Measurements from ENCODE around the gene NKAIN1. TPM values are rescaled to one million over a fixed set of nuclear protein-coding genes. Genes with fewer than 3 reads are reported as not detected.

Gene NKAIN1
- total RNA-seq, 4 donors from 2014 or later: not detected

DNA sequence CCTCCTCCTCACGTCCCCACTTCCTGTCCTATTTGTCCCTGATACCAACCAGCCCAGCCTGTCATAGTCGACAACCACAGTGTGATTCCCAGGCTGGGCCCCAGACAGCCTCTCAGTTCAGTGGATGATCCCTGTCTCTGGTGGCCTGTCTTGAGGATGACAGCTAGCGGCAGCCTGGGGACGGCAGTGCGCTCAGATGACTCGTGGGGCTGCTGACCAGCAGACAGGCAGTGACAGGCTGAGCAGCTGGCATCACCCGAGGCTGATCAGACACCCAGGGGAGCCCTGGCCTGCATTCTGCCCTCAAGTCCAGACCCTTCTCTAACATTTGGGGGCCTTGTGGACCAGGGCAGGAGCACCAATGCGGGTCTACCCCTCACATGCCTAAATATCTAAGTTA, 21.0 kb downstream of the NKAIN1 start:
- TF ChIP-seq POLR2A (IDR thresholded peaks at IDR 0.05) (no peak), CTCF (IDR thresholded peaks at IDR 0.05) (no peak), EP300 (IDR thresholded peaks at IDR 0.05) (no peak)
- Histone ChIP-seq H3K27ac (no peak overlapping the region), H3K9me3 (no peaks in the 10 kb centered on the region), H3K36me3 (no peaks in the 10 kb centered on the region), H3K4me1 (no peaks in the 10 kb centered on the region), H3K4me3 (no peak overlapping the region), H3K27me3 (peaks cover 0 to 3% of the 10 kb centered on the region in 2 donors)
- 71 to 82% methylated on average over 7 to 8 of the region's 8 CpGs for WGBS, 2 donors
- no peak for DNase-seq (ENCODE audit: low spot score in 2 of 2)

DNA sequence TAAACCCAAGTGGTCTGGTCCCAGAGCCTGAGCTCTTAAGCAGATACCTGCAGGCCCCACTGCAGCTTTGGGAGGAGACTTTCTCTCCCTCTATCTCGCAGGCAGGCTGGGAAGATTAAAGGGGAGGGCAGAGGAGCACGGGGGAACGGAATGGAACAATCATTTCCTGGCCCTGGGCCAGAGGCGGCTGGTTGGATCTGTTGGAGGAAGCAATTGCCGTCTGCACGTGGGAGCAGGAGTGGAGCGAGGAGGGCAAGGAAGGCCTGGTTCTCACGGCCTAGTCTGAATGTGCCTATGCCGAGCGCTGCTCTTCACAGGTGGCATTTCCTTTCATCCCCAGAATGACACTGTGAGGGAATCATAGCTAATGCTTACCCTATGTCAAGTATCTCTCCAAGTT, 23.7 kb downstream of the NKAIN1 start:
- Histone ChIP-seq H3K9me3 (peaks cover 0 to 15% (median 0%) of the 10 kb centered on the region in 4 donors), H3K36me3 (no peaks in the 10 kb centered on the region), H3K4me1 (no peaks in the 10 kb centered on the region), H3K27me3 (peaks cover 0 to 3% of the 10 kb centered on the region in 2 donors), H3K27ac (no peak overlapping the region), H3K4me3 (no peak overlapping the region)
- peak in 1 of 2 donors; percentile 9 for DNase-seq (ENCODE audit: low spot score in 2 of 2)
- no peak for TF ChIP-seq EP300 (IDR thresholded peaks at IDR 0.05)
- TF ChIP-seq CTCF (IDR thresholded peaks at IDR 0.05): no peak
- TF ChIP-seq POLR2A (IDR thresholded peaks at IDR 0.05): no peak
- 17 to 21% methylated on average over 10 of the region's 10 CpGs for WGBS, 2 donors

GRCh38 chr1:31215065-31215570, 24.6 kb downstream of the NKAIN1 start:
- peaks cover 0 to 18% (median 0%) of the 10 kb centered on the region in 4 donors for H3K9me3 ChIP-seq
- H3K4me3 ChIP-seq: no peak overlapping the region
- TF ChIP-seq POLR2A (IDR thresholded peaks at IDR 0.05): no peak
- TF ChIP-seq CTCF (IDR thresholded peaks at IDR 0.05): no peak
- TF ChIP-seq EP300 (IDR thresholded peaks at IDR 0.05): no peak
- 62 to 68% methylated on average over 11 of the region's 11 CpGs for WGBS, 2 donors
- H3K36me3 ChIP-seq: no peaks in the 10 kb centered on the region
- no peak overlapping the region for H3K27ac ChIP-seq
- H3K4me1 ChIP-seq: no peaks in the 10 kb centered on the region
- no peak for DNase-seq (ENCODE audit: low spot score in 2 of 2)
- H3K27me3 ChIP-seq: peaks cover 0 to 3% of the 10 kb centered on the region in 2 donors

DNA sequence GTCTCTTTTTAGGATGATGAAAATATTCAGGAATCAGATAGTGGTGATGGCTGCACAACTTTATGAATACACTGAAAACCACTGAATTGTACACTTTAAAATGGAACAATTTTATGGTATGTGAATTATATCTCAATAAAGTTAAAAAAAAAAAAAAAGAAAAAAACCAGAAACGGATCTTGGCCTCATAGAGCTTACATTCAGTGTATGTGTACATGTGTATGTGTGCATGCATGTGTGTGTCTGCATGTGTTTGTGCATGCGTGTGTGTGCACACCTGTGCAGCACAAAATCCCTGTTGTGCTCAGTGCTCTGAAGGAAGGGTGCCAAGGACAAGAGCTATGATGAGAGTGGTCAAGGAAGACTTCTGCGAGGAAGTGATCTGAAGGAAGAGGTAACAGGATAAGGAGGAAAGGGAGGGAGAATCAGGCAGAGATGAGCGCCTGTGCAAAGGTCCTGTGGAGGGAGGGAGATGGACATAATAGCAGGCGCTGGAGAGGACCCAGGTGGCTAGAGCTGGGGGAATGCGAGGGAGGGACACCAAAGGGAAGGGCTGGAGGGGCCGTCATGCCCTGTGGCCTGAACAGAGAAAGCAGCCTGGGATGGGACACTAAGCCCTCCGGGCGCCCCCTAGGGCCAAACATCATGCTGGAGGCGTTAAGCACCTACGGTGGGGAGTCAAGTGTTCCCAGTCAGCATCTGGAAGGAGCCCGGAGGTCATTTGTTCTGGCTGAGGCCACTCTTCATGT, 25.2 kb downstream of the NKAIN1 start:
- Histone ChIP-seq H3K9me3 (peaks cover 0 to 18% (median 0%) of the 10 kb centered on the region in 4 donors), H3K27me3 (peaks cover 0 to 3% of the 10 kb centered on the region in 2 donors), H3K4me3 (no peak overlapping the region), H3K27ac (no peak overlapping the region), H3K36me3 (no peaks in the 10 kb centered on the region), H3K4me1 (no peaks in the 10 kb centered on the region)
- 53 to 54% methylated on average over 12 of the region's 12 CpGs for WGBS, 2 donors
- no peak for DNase-seq (ENCODE audit: low spot score in 2 of 2)
- TF ChIP-seq CTCF (IDR thresholded peaks at IDR 0.05) (no peak), POLR2A (IDR thresholded peaks at IDR 0.05) (no peak), EP300 (IDR thresholded peaks at IDR 0.05) (no peak)

DNA sequence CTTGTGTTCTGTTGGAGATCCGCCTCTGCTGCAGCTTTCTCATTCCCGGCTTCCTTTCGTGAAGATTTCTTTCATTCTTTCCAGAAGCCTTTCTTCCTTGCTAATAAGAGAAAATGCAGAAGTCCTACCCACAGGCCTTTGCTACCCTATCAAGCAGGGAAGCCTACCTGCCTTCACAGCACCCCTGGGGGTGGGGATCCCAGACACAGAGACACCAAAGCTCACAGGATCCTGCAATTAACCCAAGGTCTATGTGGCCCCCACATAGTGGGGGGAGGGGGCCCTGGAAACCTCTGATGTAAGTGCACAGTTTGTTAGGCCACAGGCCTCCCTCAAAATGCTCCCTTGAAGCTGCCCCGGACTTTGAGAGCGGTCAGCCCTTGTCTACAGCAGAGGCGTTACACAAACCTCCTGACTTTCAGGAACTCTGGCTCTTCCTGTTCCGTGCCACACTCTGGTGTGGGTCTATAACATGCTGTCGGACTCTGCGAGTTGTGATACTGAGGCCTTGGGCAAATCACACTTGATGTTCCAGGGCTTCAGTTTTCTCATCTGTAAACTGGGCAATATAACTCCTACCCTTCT, 31.2 kb downstream of the NKAIN1 start:
- H3K36me3 ChIP-seq: no peaks in the 10 kb centered on the region
- H3K4me1 ChIP-seq: no peaks in the 10 kb centered on the region
- no peak for DNase-seq (ENCODE audit: low spot score in 2 of 2)
- 72 to 82% methylated on average over 8 to 9 of the region's 9 CpGs for WGBS, 2 donors
- no peak overlapping the region for H3K27ac ChIP-seq
- peaks cover 0 to 18% (median 0%) of the 10 kb centered on the region in 4 donors for H3K9me3 ChIP-seq
- H3K4me3 ChIP-seq: no peak overlapping the region
- TF ChIP-seq POLR2A (IDR thresholded peaks at IDR 0.05) (no peak), EP300 (IDR thresholded peaks at IDR 0.05) (no peak), CTCF (IDR thresholded peaks at IDR 0.05) (no peak)
- H3K27me3 ChIP-seq: no peaks in the 10 kb centered on the region
